GM19324 (cell line): ENCODE data around the gene AKR1C1.
"Not testable (repeated sequence)": the region's sequence is repeated elsewhere in the genome, so short reads cannot be mapped to it uniquely, and the experiment has no call there.

Experiments used
- ATAC-seq: cut with Tn5 transposase; IDR thresholded peaks from one replicate; pipeline ENCODE4 v1.9.1; 2021; ENCODE audit warnings: mild to moderate bottlenecking, moderate library complexity; ENCODE audit not compliant: unreplicated experiment, low FRiP score

AKR1C1 gene

GRCh38 chr10:4962876-4963814, at the start of gene AKR1C1:
TSS of gene AKR1C1 (plus strand) at chr10:4963415. CDS start at chr10:4963445, 30 bp downstream.
- ATAC-seq: not testable (repeated sequence)

- no peak for ATAC-seq
Observed at GRCh38 chr10:4914213-4914850, 48.9 kb upstream of the AKR1C1 start.

GRCh38 chr10:4916086-4916716, 47.0 kb upstream of the AKR1C1 start:
- no peak for ATAC-seq

GRCh38 chr10:4918236-4918635, 45.0 kb upstream of the AKR1C1 start:
- no peak for ATAC-seq

- not testable (repeated sequence) for ATAC-seq
Observed at GRCh38 chr10:4924482-4924881, 38.7 kb upstream of the AKR1C1 start.

GRCh38 chr10:4926400-4926799, 36.8 kb upstream of the AKR1C1 start:
- no peak for ATAC-seq

GRCh38 chr10:4931587-4931986, 31.6 kb upstream of the AKR1C1 start:
- ATAC-seq: no peak

GRCh38 chr10:4934391-4934987, 28.7 kb upstream of the AKR1C1 start:
- no peak for ATAC-seq

GRCh38 chr10:4937346-4937745, 25.9 kb upstream of the AKR1C1 start:
- ATAC-seq: no peak

- ATAC-seq: no peak
Observed at GRCh38 chr10:4939224-4940072, 23.8 kb upstream of the AKR1C1 start.

- ATAC-seq: not testable (repeated sequence)
Observed at GRCh38 chr10:4940073-4940428, 23.2 kb upstream of the AKR1C1 start.

- not testable (repeated sequence) for ATAC-seq
Observed at GRCh38 chr10:4940909-4941308, 22.3 kb upstream of the AKR1C1 start.

GRCh38 chr10:4941540-4942330, 21.5 kb upstream of the AKR1C1 start:
- ATAC-seq: no peak

GRCh38 chr10:4942931-4943330, 20.3 kb upstream of the AKR1C1 start:
- ATAC-seq: not testable (repeated sequence)

GRCh38 chr10:4943416-4943815, 19.8 kb upstream of the AKR1C1 start:
- not testable (repeated sequence) for ATAC-seq

- no peak for ATAC-seq
Observed at GRCh38 chr10:4943821-4944220, 19.4 kb upstream of the AKR1C1 start.

- ATAC-seq: no peak
Observed at GRCh38 chr10:4944841-4945240, 18.4 kb upstream of the AKR1C1 start.

GRCh38 chr10:4945766-4946717, 17.2 kb upstream of the AKR1C1 start:
- no peak for ATAC-seq
